ENCODE data around the gene OAT. TPM values are rescaled to one million over a fixed set of nuclear protein-coding genes. Genes with fewer than 3 reads are reported as not detected.

OAT gene
- total and polyA plus RNA-seq, 3 donors from 2014 or later: 110 to 129 (median 115) TPM

- WGBS, 2 donors: 93% methylated on average over 8 of the region's 8 CpGs
- intact Hi-C loops (cut with DNase I; ENCODE audit: low total_unique reads): no loop called here
- no peak for TF ChIP-seq POLR2A (IDR thresholded peaks at IDR 0.05)
- TF ChIP-seq, protein P1, sequence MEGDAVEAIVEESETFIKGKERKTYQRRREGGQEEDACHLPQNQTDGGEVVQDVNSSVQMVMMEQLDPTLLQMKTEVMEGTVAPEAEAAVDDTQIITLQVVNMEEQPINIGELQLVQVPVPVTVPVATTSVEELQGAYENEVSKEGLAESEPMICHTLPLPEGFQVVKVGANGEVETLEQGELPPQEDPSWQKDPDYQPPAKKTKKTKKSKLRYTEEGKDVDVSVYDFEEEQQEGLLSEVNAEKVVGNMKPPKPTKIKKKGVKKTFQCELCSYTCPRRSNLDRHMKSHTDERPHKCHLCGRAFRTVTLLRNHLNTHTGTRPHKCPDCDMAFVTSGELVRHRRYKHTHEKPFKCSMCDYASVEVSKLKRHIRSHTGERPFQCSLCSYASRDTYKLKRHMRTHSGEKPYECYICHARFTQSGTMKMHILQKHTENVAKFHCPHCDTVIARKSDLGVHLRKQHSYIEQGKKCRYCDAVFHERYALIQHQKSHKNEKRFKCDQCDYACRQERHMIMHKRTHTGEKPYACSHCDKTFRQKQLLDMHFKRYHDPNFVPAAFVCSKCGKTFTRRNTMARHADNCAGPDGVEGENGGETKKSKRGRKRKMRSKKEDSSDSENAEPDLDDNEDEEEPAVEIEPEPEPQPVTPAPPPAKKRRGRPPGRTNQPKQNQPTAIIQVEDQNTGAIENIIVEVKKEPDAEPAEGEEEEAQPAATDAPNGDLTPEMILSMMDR (IDR thresholded peaks at IDR 0.05): no peak
- Histone ChIP-seq H3K27me3 (no peaks in the 10 kb centered on the region), H3K36me3 (ENCODE audit: low read depth, missing control alignments) (no peaks in the 10 kb centered on the region), H3K27ac (no peak overlapping the region), H3K4me3 (no peak overlapping the region), H3K4me1 (peaks cover 3% of the 10 kb centered on the region), H3K9me3 (no peaks in the 10 kb centered on the region)
- no peak for DNase-seq
Measured at GRCh38 chr10:124350806-124351205, 67.9 kb downstream of the OAT start.

- Histone ChIP-seq H3K27ac (no peak overlapping the region), H3K27me3 (no peaks in the 10 kb centered on the region), H3K9me3 (no peaks in the 10 kb centered on the region), H3K4me3 (no peak overlapping the region), H3K4me1 (peaks cover 3% of the 10 kb centered on the region), H3K36me3 (ENCODE audit: low read depth, missing control alignments) (no peaks in the 10 kb centered on the region)
- TF ChIP-seq, protein P1 (IDR thresholded peaks at IDR 0.05): no peak
- TF ChIP-seq POLR2A (IDR thresholded peaks at IDR 0.05): no peak
- intact Hi-C loops (cut with DNase I; ENCODE audit: low total_unique reads): no loop called here
- DNase-seq: no peak
- 86 to 92% methylated on average over 5 of the region's 5 CpGs for WGBS, 2 donors
Measured at GRCh38 chr10:124349996-124350280, 68.8 kb downstream of the OAT start.

DNA sequence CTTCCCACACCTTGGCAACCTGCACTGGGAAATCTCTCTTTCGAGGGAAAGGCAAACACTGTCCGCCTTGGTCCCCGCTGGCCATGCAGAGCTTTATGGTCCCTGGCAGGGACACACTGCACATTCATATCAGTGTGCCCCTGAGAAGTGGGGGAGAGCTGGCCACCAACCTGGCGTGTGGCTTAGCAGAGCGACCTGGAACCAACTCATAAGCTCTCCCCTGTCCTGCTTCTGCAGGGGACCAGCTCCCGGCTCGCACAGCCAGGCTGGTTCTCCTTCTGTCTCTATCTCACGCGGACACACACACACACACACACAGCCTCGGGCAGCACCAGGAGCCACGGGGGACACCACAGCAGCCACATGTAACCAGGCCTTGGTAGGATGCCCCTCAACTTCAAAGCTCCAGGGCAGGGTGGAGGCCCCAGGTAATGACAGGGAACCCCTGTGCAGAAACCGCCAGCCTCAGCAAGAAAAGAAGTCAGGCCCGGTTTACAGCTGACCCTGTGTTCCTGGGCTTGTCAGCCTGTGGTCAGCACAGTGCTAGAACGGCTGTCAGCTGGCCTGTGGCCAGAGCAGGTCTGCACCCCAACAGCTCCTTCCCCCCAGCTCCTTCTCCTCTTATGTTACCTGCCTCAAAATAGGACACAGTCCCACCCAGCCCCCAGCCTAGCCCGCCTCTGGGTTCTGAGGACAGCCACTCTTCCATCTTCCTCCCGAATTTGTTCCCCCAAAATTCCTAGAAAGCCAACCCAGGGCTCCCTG, 69.3 kb downstream of the OAT start:
- 85 to 87% methylated on average over 10 to 15 of the region's 16 CpGs for WGBS, 2 donors
- intact Hi-C loops (cut with DNase I; ENCODE audit: low total_unique reads): no loop called here
- DNase-seq: no peak
- Histone ChIP-seq H3K27me3 (no peaks in the 10 kb centered on the region), H3K9me3 (no peaks in the 10 kb centered on the region), H3K27ac (no peak overlapping the region), H3K36me3 (ENCODE audit: low read depth, missing control alignments) (no peaks in the 10 kb centered on the region), H3K4me1 (no peaks in the 10 kb centered on the region), H3K4me3 (no peak overlapping the region)
- no peak for TF ChIP-seq POLR2A (IDR thresholded peaks at IDR 0.05)
- TF ChIP-seq, protein P1 (IDR thresholded peaks at IDR 0.05): no peak

DNA sequence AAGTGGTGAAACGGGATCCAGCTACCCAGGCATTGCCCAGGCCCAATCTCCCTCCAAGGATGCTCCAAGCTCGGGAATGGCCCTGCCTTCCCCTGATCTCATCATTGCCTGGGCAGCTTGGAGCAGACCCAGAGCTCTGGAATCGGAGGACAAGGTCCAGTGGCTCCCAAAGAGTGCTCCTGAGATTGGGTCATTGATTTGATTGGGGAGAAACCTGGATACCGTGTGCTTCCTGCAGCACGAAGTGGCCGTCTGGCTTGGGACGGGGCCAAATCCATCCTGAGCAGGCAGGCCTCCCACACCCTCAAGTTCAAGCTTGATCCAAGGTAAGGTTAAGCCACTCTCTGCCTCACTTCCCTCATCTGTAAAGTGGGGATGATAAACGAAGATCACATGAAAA, 69.9 kb downstream of the OAT start:
- Histone ChIP-seq H3K27me3 (no peaks in the 10 kb centered on the region), H3K4me1 (no peaks in the 10 kb centered on the region), H3K27ac (no peak overlapping the region), H3K9me3 (no peaks in the 10 kb centered on the region), H3K36me3 (ENCODE audit: low read depth, missing control alignments) (no peaks in the 10 kb centered on the region), H3K4me3 (no peak overlapping the region)
- TF ChIP-seq POLR2A (IDR thresholded peaks at IDR 0.05): no peak
- TF ChIP-seq, protein P1 (IDR thresholded peaks at IDR 0.05): no peak
- WGBS, 2 donors: 78 to 83% methylated on average over 7 to 8 of the region's 8 CpGs
- intact Hi-C loops (cut with DNase I; ENCODE audit: low total_unique reads): no loop called here
- no peak for DNase-seq

GRCh38 chr10:124347956-124348355, 70.8 kb downstream of the OAT start:
- Histone ChIP-seq H3K9me3 (no peaks in the 10 kb centered on the region), H3K4me3 (no peak overlapping the region), H3K4me1 (no peaks in the 10 kb centered on the region), H3K27ac (no peak overlapping the region), H3K36me3 (ENCODE audit: low read depth, missing control alignments) (no peaks in the 10 kb centered on the region), H3K27me3 (no peaks in the 10 kb centered on the region)
- DNase-seq: no peak
- TF ChIP-seq, protein P1 (IDR thresholded peaks at IDR 0.05): no peak
- no peak for TF ChIP-seq POLR2A (IDR thresholded peaks at IDR 0.05)
- intact Hi-C loops (cut with DNase I; ENCODE audit: low total_unique reads): no loop called here
- WGBS, 2 donors: 90 to 93% methylated on average over 9 to 13 of the region's 13 CpGs

Measured in testis (tissue), 3 donors.